Measurements from ENCODE around the gene CYP1A1. TPM values are rescaled to one million over a fixed set of nuclear protein-coding genes. Genes with fewer than 3 reads are reported as not detected.

Gene CYP1A1
- total and polyA plus RNA-seq, 9 of the 15 experiments (the other 6 are each of a cell fraction or from before 2014, with no cell fraction given), result 0.04 to 0.13 (median 0.05) TPM; not detected in 5

DNA sequence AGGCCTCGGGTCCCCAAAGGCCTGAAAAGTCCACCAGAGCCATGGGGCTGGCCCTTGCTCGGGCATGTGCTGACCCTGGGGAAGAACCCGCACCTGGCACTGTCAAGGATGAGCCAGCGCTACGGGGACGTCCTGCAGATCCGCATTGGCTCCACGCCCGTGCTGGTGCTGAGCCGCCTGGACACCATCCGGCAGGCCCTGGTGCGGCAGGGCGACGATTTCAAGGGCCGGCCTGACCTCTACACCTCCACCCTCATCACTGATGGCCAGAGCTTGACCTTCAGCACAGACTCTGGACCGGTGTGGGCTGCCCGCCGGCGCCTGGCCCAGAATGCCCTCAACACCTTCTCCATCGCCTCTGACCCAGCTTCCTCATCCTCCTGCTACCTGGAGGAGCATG lies 24.5 kb upstream of the CYP1A1 start:
- FAIRE-seq, result no peak
- DNase-seq (ENCODE audit: extremely low read depth in 1 of 4, low spot score in 3 of 4), result no peak
- no peaks in the 10 kb centered on the region for H3K36me3 ChIP-seq (ENCODE audit: control insufficient read depth, insufficient read depth, low read length)
- H4K20me1 ChIP-seq (replicated peaks; ENCODE audit: control insufficient read depth, insufficient read depth, low read length), result no peaks in the 10 kb centered on the region; the same call in 1 of the 2 replicates
- no peak overlapping the region for H3K4me3 ChIP-seq
- H3K27ac ChIP-seq (ENCODE audit: extremely low read depth, low read depth, low read length), result no peak overlapping the region
- ChIA-PET CTCF (ENCODE audit: low intra/inter-chr PET ratio) (no interaction called here), POLR2A (interaction anchor here (0.6 to 1.2 kb wide), 2 partner anchors 9 to 265 kb away, joined by 3 to 4 read pairs; no protein-coding TSS in a partner anchor)
- H3K9ac ChIP-seq (ENCODE audit: insufficient read depth in 1 of 2, low read depth in 2 of 2, low read length in 2 of 2), result no peak overlapping the region
- no peaks in the 10 kb centered on the region for H3K9me1 ChIP-seq (ENCODE audit: control insufficient read depth, insufficient read depth, low read length)
- WGBS (ENCODE audit: insufficient coverage, low coverage, missing lambda C conversion rate), result 0% methylated on average over 13 of the region's 20 CpGs
- ATAC-seq, result no peak; the same call in 2 of the 3 replicates
- no peaks in the 10 kb centered on the region for H3K4me1 ChIP-seq (replicated peaks in 1 of 2; ENCODE audit: control insufficient read depth in 2 of 2, insufficient read depth in 2 of 2, low read length in 2 of 2)
- in situ Hi-C loops (cut with MboI), result no loop called here
- TF ChIP-seq, protein P1, sequence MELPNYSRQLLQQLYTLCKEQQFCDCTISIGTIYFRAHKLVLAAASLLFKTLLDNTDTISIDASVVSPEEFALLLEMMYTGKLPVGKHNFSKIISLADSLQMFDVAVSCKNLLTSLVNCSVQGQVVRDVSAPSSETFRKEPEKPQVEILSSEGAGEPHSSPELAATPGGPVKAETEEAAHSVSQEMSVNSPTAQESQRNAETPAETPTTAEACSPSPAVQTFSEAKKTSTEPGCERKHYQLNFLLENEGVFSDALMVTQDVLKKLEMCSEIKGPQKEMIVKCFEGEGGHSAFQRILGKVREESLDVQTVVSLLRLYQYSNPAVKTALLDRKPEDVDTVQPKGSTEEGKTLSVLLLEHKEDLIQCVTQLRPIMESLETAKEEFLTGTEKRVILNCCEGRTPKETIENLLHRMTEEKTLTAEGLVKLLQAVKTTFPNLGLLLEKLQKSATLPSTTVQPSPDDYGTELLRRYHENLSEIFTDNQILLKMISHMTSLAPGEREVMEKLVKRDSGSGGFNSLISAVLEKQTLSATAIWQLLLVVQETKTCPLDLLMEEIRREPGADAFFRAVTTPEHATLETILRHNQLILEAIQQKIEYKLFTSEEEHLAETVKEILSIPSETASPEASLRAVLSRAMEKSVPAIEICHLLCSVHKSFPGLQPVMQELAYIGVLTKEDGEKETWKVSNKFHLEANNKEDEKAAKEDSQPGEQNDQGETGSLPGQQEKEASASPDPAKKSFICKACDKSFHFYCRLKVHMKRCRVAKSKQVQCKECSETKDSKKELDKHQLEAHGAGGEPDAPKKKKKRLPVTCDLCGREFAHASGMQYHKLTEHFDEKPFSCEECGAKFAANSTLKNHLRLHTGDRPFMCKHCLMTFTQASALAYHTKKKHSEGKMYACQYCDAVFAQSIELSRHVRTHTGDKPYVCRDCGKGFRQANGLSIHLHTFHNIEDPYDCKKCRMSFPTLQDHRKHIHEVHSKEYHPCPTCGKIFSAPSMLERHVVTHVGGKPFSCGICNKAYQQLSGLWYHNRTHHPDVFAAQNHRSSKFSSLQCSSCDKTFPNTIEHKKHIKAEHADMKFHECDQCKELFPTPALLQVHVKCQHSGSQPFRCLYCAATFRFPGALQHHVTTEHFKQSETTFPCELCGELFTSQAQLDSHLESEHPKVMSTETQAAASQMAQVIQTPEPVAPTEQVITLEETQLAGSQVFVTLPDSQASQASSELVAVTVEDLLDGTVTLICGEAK (IDR thresholded peaks at IDR 0.05), result no peak
- TF ChIP-seq, protein P1 (CRISPR knock-in tag; IDR thresholded peaks at IDR 0.05), result no peak
- TF ChIP-seq ZNF717 (CRISPR knock-in tag; IDR thresholded peaks at IDR 0.05) (no peak), ZBTB1 (CRISPR knock-in tag; IDR thresholded peaks at IDR 0.05; ENCODE audit: borderline replicate concordance, low read depth) (no peak), SIN3B (IDR thresholded peaks at IDR 0.05; ENCODE audit: low read depth) (no peak), KDM1A (IDR thresholded peaks at IDR 0.05) (no peak), MXD1 (CRISPR knock-in tag; IDR thresholded peaks at IDR 0.05; ENCODE audit: borderline replicate concordance, poor library complexity, severe bottlenecking) (no peak), MCM5 (IDR thresholded peaks at IDR 0.05; ENCODE audit: low read depth) (no peak)
- TF ChIP-seq, protein P2, sequence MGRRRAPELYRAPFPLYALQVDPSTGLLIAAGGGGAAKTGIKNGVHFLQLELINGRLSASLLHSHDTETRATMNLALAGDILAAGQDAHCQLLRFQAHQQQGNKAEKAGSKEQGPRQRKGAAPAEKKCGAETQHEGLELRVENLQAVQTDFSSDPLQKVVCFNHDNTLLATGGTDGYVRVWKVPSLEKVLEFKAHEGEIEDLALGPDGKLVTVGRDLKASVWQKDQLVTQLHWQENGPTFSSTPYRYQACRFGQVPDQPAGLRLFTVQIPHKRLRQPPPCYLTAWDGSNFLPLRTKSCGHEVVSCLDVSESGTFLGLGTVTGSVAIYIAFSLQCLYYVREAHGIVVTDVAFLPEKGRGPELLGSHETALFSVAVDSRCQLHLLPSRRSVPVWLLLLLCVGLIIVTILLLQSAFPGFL (CRISPR knock-in tag; IDR thresholded peaks at IDR 0.05), result no peak
- no peak overlapping the region for H2AFZ ChIP-seq (ENCODE audit: low read depth, low read length)
- no TSS peak for BruUV-seq (replicated peaks)
- no peaks in the 10 kb centered on the region for H3K79me2 ChIP-seq (ENCODE audit: control insufficient read depth, insufficient read depth, low read length)
- H3K27me3 ChIP-seq (ENCODE audit: control insufficient read depth in 2 of 2, insufficient read depth in 2 of 2, low read length in 2 of 2), result peaks cover 26 to 68% of the 10 kb centered on the region in 2 experiments
- no peak overlapping the region for H3K4me2 ChIP-seq (ENCODE audit: insufficient read depth, low read length)
- intact Hi-C loops (cut with micrococcal nuclease), result no loop called here
- no peaks in the 10 kb centered on the region for H3K9me3 ChIP-seq (replicated peaks; ENCODE audit: control insufficient read depth, insufficient read depth, low read depth, low read length)
